H9 (cell line): Measurements from ENCODE around the gene CDH13. TPM values are rescaled to one million over a fixed set of nuclear protein-coding genes. Genes with fewer than 3 reads are reported as not detected.

Source experiments
- DNase-seq: peaks from one replicate; pipeline ENCODE4 v3.0.0-alpha.2; 2017
- H2AFZ ChIP-seq: one replicate; pipeline ENCODE4 v1.6.1; 2013; ENCODE audit warnings: mild to moderate bottlenecking, low read length, control low read depth, moderate library complexity
- H2AK5ac ChIP-seq: 2 replicates; pipeline ENCODE4 v1.6.1; 2013; ENCODE audit warnings: low read length, control low read depth, mixed read lengths; ENCODE audit not compliant: insufficient read length
- H2BK120ac ChIP-seq: one replicate; pipeline ENCODE4 v1.6.1; 2013; ENCODE audit warnings: low read depth, mild to moderate bottlenecking, low read length, control low read depth, inconsistent platforms; ENCODE audit not compliant: poor library complexity, severe bottlenecking
- H2BK12ac ChIP-seq: 2 replicates; pipeline ENCODE4 v1.6.1; 2013; ENCODE audit warnings: low read length, control low read depth, mixed read lengths, low read depth; ENCODE audit not compliant: insufficient read length
- H2BK15ac ChIP-seq: 2 replicates; pipeline ENCODE4 v1.6.1; 2013; ENCODE audit warnings: low read depth, low read length, control low read depth
- H2BK20ac ChIP-seq: one replicate; pipeline ENCODE4 v1.6.1; 2013; ENCODE audit warnings: low read depth, mild to moderate bottlenecking, low read length, control low read depth, inconsistent platforms; ENCODE audit not compliant: poor library complexity, severe bottlenecking
- H2BK5ac ChIP-seq: 2 replicates; pipeline ENCODE4 v1.6.1; 2013; ENCODE audit warnings: low read length, control low read depth, mixed read lengths; ENCODE audit not compliant: insufficient read length
- H3K14ac ChIP-seq: 2 replicates; pipeline ENCODE4 v1.6.1; 2013; ENCODE audit warnings: low read length, control low read depth; ENCODE audit not compliant: insufficient read depth
- H3K18ac ChIP-seq: 2 replicates; pipeline ENCODE4 v1.6.1; 2013; ENCODE audit warnings: low read depth, mild to moderate bottlenecking, mixed read lengths, low read length, control low read depth; ENCODE audit not compliant: insufficient read length
- H3K23ac ChIP-seq: 2 replicates; pipeline ENCODE4 v1.6.1; 2013; ENCODE audit warnings: low read length, control low read depth, mixed read lengths, low read depth; ENCODE audit not compliant: insufficient read length
- H3K23me2 ChIP-seq: 2 replicates; pipeline ENCODE4 v1.6.1; 2013; ENCODE audit warnings: low read depth, mild to moderate bottlenecking, mixed read lengths, low read length, control low read depth; ENCODE audit not compliant: insufficient read length, poor library complexity, severe bottlenecking
- H3K27ac ChIP-seq: 2 replicates; pipeline ENCODE4 v1.5.1; 2013; ENCODE audit warnings: low read length, control low read depth, mixed read lengths, low read depth; ENCODE audit not compliant: insufficient read length
- H3K27me3 ChIP-seq: 2 replicates; pipeline ENCODE4 v1.6.1; 2013; ENCODE audit warnings: low read length, control low read depth, inconsistent platforms; ENCODE audit not compliant: insufficient read depth
- H3K4ac ChIP-seq: 2 replicates; pipeline ENCODE4 v1.6.1; 2013; ENCODE audit warnings: low read depth, mild to moderate bottlenecking, control low read depth, inconsistent platforms, low read length, moderate library complexity
- H3K4me1 ChIP-seq: 2 replicates; pipeline ENCODE4 v1.6.1; 2013; ENCODE audit warnings: low read length, control low read depth, inconsistent platforms; ENCODE audit not compliant: insufficient read depth
- H3K4me2 ChIP-seq: 2 replicates; pipeline ENCODE4 v1.6.1; 2013; ENCODE audit warnings: low read length, control low read depth, mixed read lengths; ENCODE audit not compliant: insufficient read length, insufficient read depth
- H3K56ac ChIP-seq: 2 replicates; pipeline ENCODE4 v1.6.1; 2013; ENCODE audit warnings: low read depth, mild to moderate bottlenecking, mixed read lengths, low read length, control low read depth; ENCODE audit not compliant: insufficient read length
- H3K79me1 ChIP-seq: 2 replicates; pipeline ENCODE4 v1.6.1; 2013; ENCODE audit warnings: low read depth, mild to moderate bottlenecking, moderate library complexity, low read length, control low read depth, inconsistent platforms; ENCODE audit not compliant: insufficient read depth, poor library complexity, severe bottlenecking
- H3K79me2 ChIP-seq: 2 replicates; pipeline ENCODE4 v1.6.1; 2013; ENCODE audit warnings: low read length, control low read depth, inconsistent platforms; ENCODE audit not compliant: insufficient read depth
- H3K9ac ChIP-seq: 2 replicates; pipeline ENCODE4 v1.6.1; 2013; ENCODE audit warnings: low read length, control low read depth, mixed read lengths; ENCODE audit not compliant: insufficient read length; ENCODE audit errors: extremely low read depth
- H3K9me3 ChIP-seq: one replicate; pipeline ENCODE4 v1.6.1; 2013; ENCODE audit warnings: low read depth, low read length, inconsistent platforms; ENCODE audit not compliant: control insufficient read depth
- H3T11ph ChIP-seq: one replicate; pipeline ENCODE4 v1.6.1; 2013; ENCODE audit warnings: mild to moderate bottlenecking, low read length, control low read depth, inconsistent platforms
- H4K20me1 ChIP-seq: one replicate; pipeline ENCODE4 v1.6.1; 2013; ENCODE audit not compliant: control insufficient read depth, insufficient read length, insufficient read depth
- H4K5ac ChIP-seq: 2 replicates; pipeline ENCODE4 v1.6.1; 2013; ENCODE audit warnings: low read depth, mild to moderate bottlenecking, mixed read lengths, low read length, control low read depth; ENCODE audit not compliant: insufficient read length
- H4K8ac ChIP-seq: replicated peaks from 2 replicates; pipeline ENCODE4 v1.6.1; 2013; ENCODE audit warnings: low read length, control low read depth, mixed read lengths, low read depth; ENCODE audit not compliant: insufficient read length
- H4K91ac ChIP-seq: 2 replicates; pipeline ENCODE4 v1.6.1; 2013; ENCODE audit warnings: low read depth, mild to moderate bottlenecking, moderate library complexity, mixed read lengths, low read length, control low read depth; ENCODE audit not compliant: insufficient read length
- H3K27ac Mint-ChIP-seq, 3 experiments: 2 replicates in 2 of 3; 3 replicates in 1 of 3; pipeline ENCODE4 v1.8.0; 2020 to 2021; ENCODE audit warnings: mixed read lengths in 3 of 3, mild to moderate bottlenecking in 1 of 3, moderate library complexity in 1 of 3
- H3K27me3 Mint-ChIP-seq: 2 replicates; pipeline ENCODE4 v1.8.0; 2021; ENCODE audit warnings: low read depth, mild to moderate bottlenecking, moderate library complexity, mixed read lengths
- H3K36me3 Mint-ChIP-seq, 3 experiments: 2 replicates in 2 of 3; 3 replicates in 1 of 3; pipeline ENCODE4 v1.8.0; 2020 to 2021; ENCODE audit warnings: low read depth in 3 of 3, mixed read lengths in 3 of 3; ENCODE audit not compliant: insufficient read depth in 1 of 3
- H3K4me1 Mint-ChIP-seq, 2 experiments: 2 replicates each; pipeline ENCODE4 v1.8.0; 2020; ENCODE audit warnings: mixed read lengths in 2 of 2
- H3K4me3 Mint-ChIP-seq, 2 experiments: 2 replicates in 1 of 2; 3 replicates in 1 of 2; pipeline ENCODE4 v1.8.0; 2020 to 2021; ENCODE audit warnings: mild to moderate bottlenecking in 2 of 2, mixed read lengths in 2 of 2, moderate library complexity in 1 of 2
- H3K9me3 Mint-ChIP-seq, 2 experiments: 2 replicates in 1 of 2; 3 replicates in 1 of 2; pipeline ENCODE4 v1.8.0; 2020; ENCODE audit warnings: mild to moderate bottlenecking in 2 of 2, mixed read lengths in 2 of 2, moderate library complexity in 1 of 2
- WGBS: extraction: QIAGEN DNeasy Blood & Tissue Kit; methylation state at CpG from one replicate; pipeline ENCODE4 v1.1.7; 2013; ENCODE audit warnings: missing lambda C conversion rate, low lambda C conversion rate, mixed read lengths; ENCODE audit not compliant: insufficient read length; ENCODE audit errors: extremely low coverage; 5-methylcytosine and 5-hydroxymethylcytosine counted together
- total RNA-seq: library from RNA; stranded (reverse); gene quantifications from 2 replicates; pipeline ENCODE4 v1.2.1, GENCODE V29; 2021
- TF ChIP-seq, protein P1 (sequence below): fragments of 200-600 bp; sonication (generic); conservative IDR thresholded peaks from 3 replicates; pipeline ENCODE4 v1.8.0; 2021; ENCODE audit warnings: antibody characterized with exemption, mild to moderate bottlenecking

CDH13 gene
- total RNA-seq, 1 experiment from 2014 or later = 1.5 TPM

DNA sequence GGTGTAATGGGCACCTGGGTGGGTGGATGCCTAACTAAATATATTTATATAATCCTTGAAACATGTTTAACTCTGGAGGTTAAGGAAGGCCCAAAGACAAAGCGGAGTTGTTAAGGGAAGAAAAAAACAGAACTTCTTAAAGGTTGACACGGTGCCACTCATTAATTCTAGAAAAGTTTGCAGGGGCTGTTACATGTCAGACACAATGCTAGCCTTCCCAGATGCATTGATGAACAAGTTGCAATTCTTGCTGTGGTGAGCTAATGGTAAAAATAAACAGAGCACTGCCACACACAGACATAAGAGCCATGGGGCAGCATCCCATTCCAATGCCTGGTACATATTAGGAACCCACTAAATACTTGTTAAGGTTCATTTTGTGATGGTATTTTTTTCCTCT is 109.5 kb downstream of the CDH13 start:
- Histone ChIP-seq H2BK20ac (no peak overlapping the region), H3K27ac (no peak overlapping the region), H2BK120ac (no peak overlapping the region), H3K14ac (no peak overlapping the region), H4K20me1 (no peaks in the 10 kb centered on the region), H3K4ac (no peak overlapping the region), H3T11ph (no peak overlapping the region), H3K9ac (no peak overlapping the region), H4K5ac (no peak overlapping the region), H3K18ac (no peak overlapping the region), H4K91ac (no peak overlapping the region), H2BK5ac (no peak overlapping the region), H2AK5ac (no peak overlapping the region), H4K8ac (no peak overlapping the region), H3K79me1 (no peaks in the 10 kb centered on the region), H2BK15ac (no peak overlapping the region), H3K27me3 (no peaks in the 10 kb centered on the region), H3K23ac (no peak overlapping the region), H2AFZ (no peak overlapping the region), H2BK12ac (no peak overlapping the region), H3K23me2 (no peaks in the 10 kb centered on the region), H3K9me3 (no peaks in the 10 kb centered on the region), H3K4me1 (0 out of 2 replicates have a peak, but pooled peaks cover 2% of the 10 kb centered on the region), H3K56ac (no peak overlapping the region), H3K79me2 (no peaks in the 10 kb centered on the region), H3K4me2 (no peak overlapping the region)
- TF ChIP-seq, protein P1, sequence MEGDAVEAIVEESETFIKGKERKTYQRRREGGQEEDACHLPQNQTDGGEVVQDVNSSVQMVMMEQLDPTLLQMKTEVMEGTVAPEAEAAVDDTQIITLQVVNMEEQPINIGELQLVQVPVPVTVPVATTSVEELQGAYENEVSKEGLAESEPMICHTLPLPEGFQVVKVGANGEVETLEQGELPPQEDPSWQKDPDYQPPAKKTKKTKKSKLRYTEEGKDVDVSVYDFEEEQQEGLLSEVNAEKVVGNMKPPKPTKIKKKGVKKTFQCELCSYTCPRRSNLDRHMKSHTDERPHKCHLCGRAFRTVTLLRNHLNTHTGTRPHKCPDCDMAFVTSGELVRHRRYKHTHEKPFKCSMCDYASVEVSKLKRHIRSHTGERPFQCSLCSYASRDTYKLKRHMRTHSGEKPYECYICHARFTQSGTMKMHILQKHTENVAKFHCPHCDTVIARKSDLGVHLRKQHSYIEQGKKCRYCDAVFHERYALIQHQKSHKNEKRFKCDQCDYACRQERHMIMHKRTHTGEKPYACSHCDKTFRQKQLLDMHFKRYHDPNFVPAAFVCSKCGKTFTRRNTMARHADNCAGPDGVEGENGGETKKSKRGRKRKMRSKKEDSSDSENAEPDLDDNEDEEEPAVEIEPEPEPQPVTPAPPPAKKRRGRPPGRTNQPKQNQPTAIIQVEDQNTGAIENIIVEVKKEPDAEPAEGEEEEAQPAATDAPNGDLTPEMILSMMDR = no peak
- Mint-ChIP-seq H3K27me3 (peaks cover 3% of the 10 kb centered on the region), H3K4me3 (no peak overlapping the region), H3K36me3 (no peaks in the 10 kb centered on the region), H3K4me1 (no peaks in the 10 kb centered on the region; a peak in 1 of 4 replicates), H3K27ac (no peak overlapping the region), H3K9me3 (no peaks in the 10 kb centered on the region; a peak in 1 of 5 replicates)
- DNase-seq = no peak
- WGBS = no CpG with 5 or more reads among the region's 2 CpGs
